Measurements from ENCODE around the gene BCS1L. TPM values are rescaled to one million over a fixed set of nuclear protein-coding genes. Genes with fewer than 3 reads are reported as not detected.
A peak's percentile ranks its signal among the peaks of the same experiment; 100 is the strongest.

The BCS1L gene
- total and polyA plus RNA-seq, 2 of the 8 experiments (the other 6 are each of a cell fraction or from before 2014, with no cell fraction given): 23.7 to 37.1 TPM

- Histone ChIP-seq H2AK5ac (ENCODE audit: low read depth, low read length) (no peak overlapping the region), H3K56ac (replicated peaks; ENCODE audit: insufficient read length, low read depth, low read length) (no peak overlapping the region), H3K4me1 (replicated peaks in 1 of 4; ENCODE audit: control insufficient read depth in 3 of 4, insufficient read depth in 4 of 4, low read length in 3 of 4) (no peaks in the 10 kb centered on the region; a peak in 1 of 7 replicates), H3K4me3 (ENCODE audit: extremely low read depth in 1 of 4, insufficient read depth in 2 of 4, low read depth in 3 of 4, low read length in 4 of 4) (no peak overlapping the region), H3K14ac (ENCODE audit: insufficient read length) (no peak overlapping the region), H4K91ac (replicated peaks; ENCODE audit: insufficient read length, low read length) (no peak overlapping the region), H2AFZ (ENCODE audit: low read length) (no peak overlapping the region), H3K9me3 (ENCODE audit: insufficient read depth in 2 of 2, low read depth in 1 of 2, low read length in 1 of 2) (no peaks in the 10 kb centered on the region), H3K4me2 (ENCODE audit: insufficient read depth in 1 of 2, low read depth in 2 of 2, low read length in 2 of 2) (no peak overlapping the region), H3K79me2 (ENCODE audit: control insufficient read depth in 1 of 2, insufficient read depth in 2 of 2, low read length in 2 of 2) (no peaks in the 10 kb centered on the region), H2BK120ac (replicated peaks; ENCODE audit: low read depth, low read length) (no peak overlapping the region), H3K4ac (replicated peaks; ENCODE audit: insufficient read length, low read depth, low read length) (peak overlapping the region; percentile 60), H3K36me3 (ENCODE audit: control insufficient read depth in 2 of 4, insufficient read depth in 4 of 4, low read length in 3 of 4) (no peaks in the 10 kb centered on the region), H4K5ac (ENCODE audit: insufficient read length, low read depth, low read length) (no peak overlapping the region), H3K9ac (replicated peaks in 1 of 4; ENCODE audit: extremely low read depth in 1 of 4, low read depth in 3 of 4, low read length in 3 of 4) (no peak overlapping the region), H3K27me3 (replicated peaks in 1 of 4; ENCODE audit: control insufficient read depth in 3 of 4, extremely low read depth in 1 of 4, insufficient read depth in 3 of 4, low read length in 3 of 4) (no peaks in the 10 kb centered on the region), H4K8ac (ENCODE audit: extremely low read depth, insufficient read depth, low read length) (no peak overlapping the region), H2BK20ac (ENCODE audit: low read length) (no peak overlapping the region), H3K27ac (ENCODE audit: low read depth, low read length) (no peak overlapping the region), H4K20me1 (replicated peaks in 1 of 2; ENCODE audit: control insufficient read depth in 1 of 2, insufficient read depth in 2 of 2, low read length in 2 of 2) (no peaks in the 10 kb centered on the region), H3K23ac (ENCODE audit: insufficient read length) (no peak overlapping the region), H3K18ac (ENCODE audit: extremely low read depth, low read length) (no peak overlapping the region), H2BK15ac (ENCODE audit: low read length) (no peak overlapping the region), H3K23me2 (ENCODE audit: low read depth, low read length) (no peaks in the 10 kb centered on the region), H2BK12ac (ENCODE audit: low read depth, low read length) (no peak overlapping the region), H3K79me1 (ENCODE audit: low read depth, low read length) (no peaks in the 10 kb centered on the region), H2BK5ac (ENCODE audit: low read depth, low read length) (no peak overlapping the region)
- FAIRE-seq (no peak), DNase-seq (ENCODE audit: low read depth in 1 of 2, low spot score in 2 of 2) (no peak)
- ChIA-PET CTCF (ENCODE audit: partially characterized antibody) (interaction anchor here (0.8 to 2.9 kb wide), 5 partner anchors 10 to 31 kb away, joined by 3 to 13 read pairs (median 3); partner anchors contain the start of gene PLCD4), POLR2A (ENCODE audit: partially characterized antibody) (no interaction called here)
- TF ChIP-seq CTCF (IDR thresholded peaks at IDR 0.05; ENCODE audit: control extremely low read depth in 1 of 3, insufficient read depth in 1 of 3, low read depth in 1 of 3, low read length in 3 of 3) (peak; percentile 7 to 30 (median 9); a peak in 3 of 4 replicates), RAD21 (IDR thresholded peaks at IDR 0.05 in 1 of 2, conservative IDR thresholded peaks at IDR 0.05 in 1 of 2; ENCODE audit: low read depth in 2 of 2, low read length in 2 of 2) (peak; percentile 36 to 46), BRCA1 (IDR thresholded peaks at IDR 0.05; ENCODE audit: low read depth, low read length) (no peak), TEAD4 (IDR thresholded peaks at IDR 0.05; ENCODE audit: low read depth, low read length) (no peak), ATF2 (IDR thresholded peaks at IDR 0.05; ENCODE audit: low read length) (no peak), SUZ12 (IDR thresholded peaks at IDR 0.05; ENCODE audit: low read length) (no peak)
- WGBS, 2 experiments (ENCODE audit: extremely low coverage in 1 of 2, insufficient coverage in 1 of 2, insufficient read length in 1 of 2, insufficient replicate concordance in 2 of 2, low coverage in 1 of 2, low lambda C conversion rate in 2 of 2, missing lambda C conversion rate in 1 of 2): 91% methylated on average over 7 of the region's 9 CpGs; no CpG with 5 or more reads in 1 of the 2 experiments
Observed at GRCh38 chr2:218618102-218618860, 41.2 kb upstream of the BCS1L start.
